ENCODE measurements around the gene JAZF1. TPM values are rescaled to one million over a fixed set of nuclear protein-coding genes. Genes with fewer than 3 reads are reported as not detected.

JAZF1 gene
- total and polyA plus RNA-seq, 2 of the 8 experiments (the other 6 are each of a cell fraction or from before 2014, with no cell fraction given): 2.6 to 21.8 TPM

DNA sequence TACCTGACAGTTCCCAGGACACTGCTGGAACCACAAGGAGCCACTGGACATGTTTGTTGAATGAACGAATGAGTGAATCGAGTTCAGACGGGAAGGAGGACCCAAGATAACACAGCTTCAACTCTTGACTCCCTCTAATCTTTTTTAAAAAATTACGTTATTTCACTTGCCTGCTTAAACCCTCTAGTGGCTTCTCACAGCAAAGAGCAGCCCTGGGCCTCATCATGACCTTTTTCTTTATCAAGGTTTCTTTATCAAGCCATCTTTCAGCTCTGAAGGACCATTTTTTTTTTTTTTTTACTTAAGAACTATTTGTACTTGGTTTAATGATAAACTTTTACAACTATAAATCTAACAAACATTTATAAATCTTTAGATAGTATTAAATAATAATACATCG, 330.1 kb downstream of the JAZF1 start:
- Histone ChIP-seq H3K4me2 (ENCODE audit: insufficient read depth in 1 of 2, low read depth in 2 of 2, low read length in 2 of 2) (no peak overlapping the region), H3K9ac (replicated peaks in 1 of 4; ENCODE audit: extremely low read depth in 1 of 4, low read depth in 3 of 4, low read length in 3 of 4) (no peak overlapping the region), H3K36me3 (ENCODE audit: control insufficient read depth in 2 of 4, insufficient read depth in 4 of 4, low read length in 3 of 4) (no peaks in the 10 kb centered on the region), H3K27me3 (replicated peaks in 1 of 4; ENCODE audit: control insufficient read depth in 3 of 4, extremely low read depth in 1 of 4, insufficient read depth in 3 of 4, low read length in 3 of 4) (no peaks in the 10 kb centered on the region), H3K18ac (ENCODE audit: extremely low read depth, low read length) (no peak overlapping the region), H2AFZ (ENCODE audit: low read length) (no peak overlapping the region), H3K4ac (replicated peaks; ENCODE audit: insufficient read length, low read depth, low read length) (no peak overlapping the region), H2BK15ac (ENCODE audit: low read length) (no peak overlapping the region), H2BK5ac (ENCODE audit: low read depth, low read length) (no peak overlapping the region), H3K9me3 (ENCODE audit: insufficient read depth in 2 of 2, low read depth in 1 of 2, low read length in 1 of 2) (no peaks in the 10 kb centered on the region), H2BK20ac (ENCODE audit: low read length) (no peak overlapping the region), H3K4me3 (ENCODE audit: extremely low read depth in 1 of 4, insufficient read depth in 2 of 4, low read depth in 3 of 4, low read length in 4 of 4) (no peak overlapping the region), H3K56ac (replicated peaks; ENCODE audit: insufficient read length, low read depth, low read length) (no peak overlapping the region), H2BK12ac (ENCODE audit: low read depth, low read length) (no peak overlapping the region), H4K91ac (replicated peaks; ENCODE audit: insufficient read length, low read length) (no peak overlapping the region), H3K23ac (ENCODE audit: insufficient read length) (no peak overlapping the region), H3K27ac (ENCODE audit: low read depth, low read length) (no peak overlapping the region), H3K79me2 (ENCODE audit: control insufficient read depth in 1 of 2, insufficient read depth in 2 of 2, low read length in 2 of 2) (no peaks in the 10 kb centered on the region), H4K5ac (ENCODE audit: insufficient read length, low read depth, low read length) (no peak overlapping the region), H3K4me1 (replicated peaks in 1 of 4; ENCODE audit: control insufficient read depth in 3 of 4, insufficient read depth in 4 of 4, low read length in 3 of 4) (no peaks in the 10 kb centered on the region), H3K23me2 (ENCODE audit: low read depth, low read length) (no peaks in the 10 kb centered on the region), H3K79me1 (ENCODE audit: low read depth, low read length) (no peaks in the 10 kb centered on the region), H2AK5ac (ENCODE audit: low read depth, low read length) (no peak overlapping the region), H2BK120ac (replicated peaks; ENCODE audit: low read depth, low read length) (no peak overlapping the region), H4K20me1 (replicated peaks in 1 of 2; ENCODE audit: control insufficient read depth in 1 of 2, insufficient read depth in 2 of 2, low read length in 2 of 2) (no peaks in the 10 kb centered on the region), H3K14ac (ENCODE audit: insufficient read length) (no peak overlapping the region), H4K8ac (ENCODE audit: extremely low read depth, insufficient read depth, low read length) (no peak overlapping the region)
- ChIA-PET CTCF (ENCODE audit: partially characterized antibody) (interaction anchor here (1.1 to 2.2 kb wide), 3 partner anchors 9 to 170 kb away, joined by 4 to 8 read pairs (median 4); no protein-coding TSS in a partner anchor), POLR2A (ENCODE audit: partially characterized antibody) (no interaction called here)
- 79% methylated on average over 5 of the region's 5 CpGs; no CpG with 5 or more reads in 1 of the 2 experiments for WGBS, 2 experiments (ENCODE audit: extremely low coverage in 1 of 2, insufficient coverage in 1 of 2, insufficient read length in 1 of 2, insufficient replicate concordance in 2 of 2, low coverage in 1 of 2, low lambda C conversion rate in 2 of 2, missing lambda C conversion rate in 1 of 2)
- FAIRE-seq: no peak
- TF ChIP-seq HDAC2 (IDR thresholded peaks at IDR 0.05; ENCODE audit: borderline replicate concordance in 1 of 2, low read depth in 2 of 2, low read length in 2 of 2) (no peak), SIRT6 (IDR thresholded peaks at IDR 0.05; ENCODE audit: low read length) (no peak), BCL11A (IDR thresholded peaks at IDR 0.05; ENCODE audit: low read depth in 2 of 2, low read length in 2 of 2) (no peak), TCF12 (IDR thresholded peaks at IDR 0.05; ENCODE audit: low read depth, low read length) (no peak), SAP30 (IDR thresholded peaks at IDR 0.05; ENCODE audit: insufficient read depth, insufficient replicate concordance, low read length) (no peak), TBP (IDR thresholded peaks at IDR 0.05; ENCODE audit: low read depth, low read length) (no peak), SP1 (IDR thresholded peaks at IDR 0.05; ENCODE audit: low read depth, low read length) (no peak), GABPA (IDR thresholded peaks at IDR 0.05; ENCODE audit: borderline replicate concordance, insufficient read depth, low read length) (no peak), CHD1 (IDR thresholded peaks at IDR 0.05; ENCODE audit: low read depth, low read length) (no peak), MAFK (IDR thresholded peaks at IDR 0.05; ENCODE audit: low read depth, low read length) (no peak), SIX5 (IDR thresholded peaks at IDR 0.05; ENCODE audit: low read depth, low read length) (no peak), SP2 (IDR thresholded peaks at IDR 0.05; ENCODE audit: low read length) (no peak)
- TF ChIP-seq, protein P1, sequence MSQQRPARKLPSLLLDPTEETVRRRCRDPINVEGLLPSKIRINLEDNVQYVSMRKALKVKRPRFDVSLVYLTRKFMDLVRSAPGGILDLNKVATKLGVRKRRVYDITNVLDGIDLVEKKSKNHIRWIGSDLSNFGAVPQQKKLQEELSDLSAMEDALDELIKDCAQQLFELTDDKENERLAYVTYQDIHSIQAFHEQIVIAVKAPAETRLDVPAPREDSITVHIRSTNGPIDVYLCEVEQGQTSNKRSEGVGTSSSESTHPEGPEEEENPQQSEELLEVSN (IDR thresholded peaks at IDR 0.05): no peak
- no peak for DNase-seq (ENCODE audit: low read depth in 1 of 2, low spot score in 2 of 2)

Measured in H1 (cell line).